Endothelial cell of umbilical vein (primary cell): ENCODE measurements around the gene SPCS1. TPM values are rescaled to one million over a fixed set of nuclear protein-coding genes. Genes with fewer than 3 reads are reported as not detected.

ENCODE experiments used
- BruUV-seq: library from RNA; stranded (reverse); fragments of 400-500 nt; replicated peaks from 2 replicates; lab custom pipeline; 2021; lab: Mats Ljungman, UMichigan
- CTCF ChIA-PET: fragments of 300-600, 350-600 bp; sonication (Branson Sonifier 250); formaldehyde crosslinking; loops from one replicate; lab custom pipeline; 2021; ENCODE audit warnings: antibody characterized with exemption, inconsistent platforms; lab: Charles Lee
- POLR2A ChIA-PET: fragments of 300-600, 350-600 bp; sonication (Branson Sonifier 250); formaldehyde crosslinking; loops from one replicate; lab custom pipeline; 2021; ENCODE audit warnings: antibody characterized with exemption, inconsistent platforms; lab: Charles Lee
- DNase-seq: peaks from one replicate; pipeline ENCODE4 v3.0.0-alpha.2; 2011; ENCODE audit warnings: low read depth, low spot score
- FAIRE-seq: peaks from 2 replicates; lab custom pipeline; 2011; peaks lifted over from hg19 to GRCh38; lab: Jason Lieb, UNC
- H2AFZ ChIP-seq: 2 replicates; pipeline ENCODE4 v1.6.0; 2012; ENCODE audit warnings: low read depth, low read length, control low read depth, inconsistent platforms
- H3K27ac ChIP-seq: 2 replicates; pipeline ENCODE4 v1.5.1; 2011; ENCODE audit warnings: low read depth, mild to moderate bottlenecking, control low read depth, low read length, moderate library complexity; ENCODE audit not compliant: insufficient read depth
- H3K27me3 ChIP-seq, 2 experiments: 2 replicates each; pipeline versions ENCODE4 v1.6.0 to v1.6.1; 2011; ENCODE audit warnings: low read length in 2 of 2, mixed read lengths in 1 of 2; ENCODE audit not compliant: control insufficient read depth in 2 of 2, insufficient read depth in 2 of 2
- H3K36me3 ChIP-seq, 2 experiments: 2 replicates in 1 of 2; 3 replicates in 1 of 2; pipeline ENCODE4 v1.5.1; 2011; ENCODE audit warnings: low read length in 2 of 2, mild to moderate bottlenecking in 1 of 2, moderate library complexity in 1 of 2; ENCODE audit not compliant: control insufficient read depth in 2 of 2, insufficient read depth in 2 of 2; ENCODE audit errors: extremely low read depth in 1 of 2
- H3K4me1 ChIP-seq: 3 replicates; pipeline ENCODE4 v1.5.1; 2011; ENCODE audit warnings: mild to moderate bottlenecking, low read length; ENCODE audit not compliant: control insufficient read depth, insufficient read depth; ENCODE audit errors: extremely low read depth
- H3K4me2 ChIP-seq: 2 replicates; pipeline ENCODE4 v1.6.1; 2011; ENCODE audit warnings: low read length, control low read depth, mixed read lengths; ENCODE audit not compliant: insufficient read depth
- H3K4me3 ChIP-seq, 3 experiments: fragments of 200-600 bp in 1 of 3; sonication (generic), shearing (Covaris generic) in 1 of 3; replicated peaks in 1 of 3; 2 replicates each; pipeline ENCODE4 v1.5.1; 2011 to 2016; ENCODE audit warnings: control low read depth in 3 of 3, low read length in 3 of 3, mild to moderate bottlenecking in 2 of 3, inconsistent platforms in 1 of 3, low read depth in 1 of 3, moderate library complexity in 1 of 3; ENCODE audit not compliant: insufficient read depth in 1 of 3
- H3K79me2 ChIP-seq: 2 replicates; pipeline ENCODE4 v1.6.0; 2012; ENCODE audit warnings: low read length, inconsistent platforms; ENCODE audit not compliant: control insufficient read depth, insufficient read depth
- H3K9ac ChIP-seq: replicated peaks from 2 replicates; pipeline ENCODE3; 2011; ENCODE audit warnings: low read length, control low read depth; ENCODE audit not compliant: insufficient read depth; ENCODE audit errors: extremely low read depth
- H3K9me1 ChIP-seq: replicated peaks from 3 replicates; pipeline ENCODE4 v1.6.0; 2011; ENCODE audit warnings: mild to moderate bottlenecking, low read length; ENCODE audit not compliant: control insufficient read depth, insufficient read depth; ENCODE audit errors: extremely low read depth
- H3K9me3 ChIP-seq: replicated peaks from 2 replicates; pipeline ENCODE4 v1.5.1; 2012; ENCODE audit warnings: low read length, inconsistent platforms; ENCODE audit not compliant: control insufficient read depth, insufficient read depth
- H4K20me1 ChIP-seq: replicated peaks from 2 replicates; pipeline ENCODE3; 2011; ENCODE audit warnings: mild to moderate bottlenecking, low read length; ENCODE audit not compliant: control insufficient read depth, insufficient read depth; ENCODE audit errors: extremely low read depth
- EZH2 ChIP-seq: IDR thresholded peaks from 2 replicates; pipeline ENCODE4 v1.6.1; 2012; ENCODE audit warnings: borderline replicate concordance, low read depth, mild to moderate bottlenecking, moderate library complexity, low read length, inconsistent platforms; ENCODE audit not compliant: severe bottlenecking
- FOS ChIP-seq: IDR thresholded peaks from 2 replicates; pipeline ENCODE4 v1.6.1; 2011; ENCODE audit warnings: mild to moderate bottlenecking, low read length, moderate library complexity, borderline replicate concordance; ENCODE audit not compliant: insufficient read depth
- GATA2 ChIP-seq: IDR thresholded peaks from 2 replicates; pipeline ENCODE4 v1.7.0; 2011; ENCODE audit warnings: low read depth, mild to moderate bottlenecking, moderate library complexity, mixed read lengths, low read length; ENCODE audit not compliant: insufficient read length, insufficient read depth
- JUN ChIP-seq: IDR thresholded peaks from 2 replicates; pipeline ENCODE4 v1.6.1; 2011; ENCODE audit warnings: borderline replicate concordance, low read depth; ENCODE audit not compliant: insufficient read length, insufficient read depth
- MAX ChIP-seq: IDR thresholded peaks from 2 replicates; pipeline ENCODE4 v1.6.1; 2011; ENCODE audit not compliant: insufficient read depth, insufficient read length
- MYC ChIP-seq: IDR thresholded peaks from one replicate; pipeline ENCODE4 v1.6.1; 2011; ENCODE audit warnings: mild to moderate bottlenecking, low read depth, low read length
- POLR2A ChIP-seq: IDR thresholded peaks from 2 replicates; pipeline ENCODE4 v1.6.1; 2012; ENCODE audit warnings: low read depth, mild to moderate bottlenecking, control low read depth, low read length
- POLR2AphosphoS5 ChIP-seq: IDR thresholded peaks from 2 replicates; pipeline ENCODE4 v1.6.1; 2012; ENCODE audit warnings: low read depth, mild to moderate bottlenecking, control low read depth, low read length, moderate library complexity; ENCODE audit not compliant: insufficient read depth
- dilution Hi-C: fragments of 300-500 bp; cut with MboI; formaldehyde crosslinking; loops from one replicate; pipeline ENCODE4 v1.15.0; 2019; ENCODE audit warnings: low sequenced_read_pairs; ENCODE audit not compliant: extremely low pct_ligation_motif_present
- intact Hi-C: fragments of 100-400 bp; cut with micrococcal nuclease; formaldehyde crosslinking; loops from one replicate; pipeline ENCODE4 v1.10.0; 2022
- polyA plus RNA-seq, 4 experiments: library from polyadenylated mRNA; depleted of rRNA in 3 of 4; stranded (reverse) in 3 of 4; unstranded in 1 of 4; fragments of >200 nt; gene quantifications; 2 replicates each; pipeline versions ENCODE4 v1.2.1 to v1.2.3, GENCODE V29; 2011 to 2012; ENCODE audit warnings: missing spikeins in 1 of 4
- total RNA-seq: library from RNA; stranded (reverse); gene quantifications from 2 replicates; pipeline ENCODE4 v1.2.3, GENCODE V29; 2021
- TF ChIP-seq, protein P1 (sequence below), 2 donors: IDR thresholded peaks; 1 replicate in 1 of 2; 2 replicates in 1 of 2; pipeline ENCODE4 v1.5.1; 2011; ENCODE audit warnings: low read length in 2 of 2, mild to moderate bottlenecking in 2 of 2, moderate library complexity in 2 of 2, control low read depth in 1 of 2, inconsistent platforms in 1 of 2, low read depth in 1 of 2; ENCODE audit not compliant: insufficient read depth in 1 of 2; ENCODE audit errors: extremely low read depth in 1 of 2

The SPCS1 gene
- total and polyA plus RNA-seq, 2 donors (not counting 3 experiments of a cell fraction or from before 2014, with no cell fraction given): 100 to 240 TPM

- POLR2A ChIA-PET: no interaction called here
- dilution Hi-C loops: no loop called here
- CTCF ChIA-PET: no interaction called here
- intact Hi-C loops: no loop called here
- Histone ChIP-seq H3K4me2 (no peak overlapping the region), H3K9ac (no peak overlapping the region), H2AFZ (no peak overlapping the region), H4K20me1 (no peaks in the 10 kb centered on the region), H3K27ac (no peak overlapping the region), H3K4me3 (no peak overlapping the region), H3K9me3 (no peaks in the 10 kb centered on the region), H3K27me3 (no peaks in the 10 kb centered on the region), H3K9me1 (no peaks in the 10 kb centered on the region), H3K4me1 (no peaks in the 10 kb centered on the region), H3K79me2 (peaks cover 19% of the 10 kb centered on the region), H3K36me3 (peaks cover 29 to 41% of the 10 kb centered on the region in 2 experiments)
- DNase-seq (no peak), FAIRE-seq (no peak)
- TF ChIP-seq, protein P1, sequence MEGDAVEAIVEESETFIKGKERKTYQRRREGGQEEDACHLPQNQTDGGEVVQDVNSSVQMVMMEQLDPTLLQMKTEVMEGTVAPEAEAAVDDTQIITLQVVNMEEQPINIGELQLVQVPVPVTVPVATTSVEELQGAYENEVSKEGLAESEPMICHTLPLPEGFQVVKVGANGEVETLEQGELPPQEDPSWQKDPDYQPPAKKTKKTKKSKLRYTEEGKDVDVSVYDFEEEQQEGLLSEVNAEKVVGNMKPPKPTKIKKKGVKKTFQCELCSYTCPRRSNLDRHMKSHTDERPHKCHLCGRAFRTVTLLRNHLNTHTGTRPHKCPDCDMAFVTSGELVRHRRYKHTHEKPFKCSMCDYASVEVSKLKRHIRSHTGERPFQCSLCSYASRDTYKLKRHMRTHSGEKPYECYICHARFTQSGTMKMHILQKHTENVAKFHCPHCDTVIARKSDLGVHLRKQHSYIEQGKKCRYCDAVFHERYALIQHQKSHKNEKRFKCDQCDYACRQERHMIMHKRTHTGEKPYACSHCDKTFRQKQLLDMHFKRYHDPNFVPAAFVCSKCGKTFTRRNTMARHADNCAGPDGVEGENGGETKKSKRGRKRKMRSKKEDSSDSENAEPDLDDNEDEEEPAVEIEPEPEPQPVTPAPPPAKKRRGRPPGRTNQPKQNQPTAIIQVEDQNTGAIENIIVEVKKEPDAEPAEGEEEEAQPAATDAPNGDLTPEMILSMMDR (IDR thresholded peaks at IDR 0.05; ENCODE audit: extremely low read depth in 1 of 2, insufficient read depth in 1 of 2, low read depth in 1 of 2, low read length in 2 of 2): no peak
- no peak for TF ChIP-seq POLR2AphosphoS5
- TF ChIP-seq MAX: no peak
- no peak for TF ChIP-seq MYC
- TF ChIP-seq GATA2: no peak
- no peak for TF ChIP-seq POLR2A
- TF ChIP-seq EZH2: no peak
- no peak for TF ChIP-seq JUN
- no peak for TF ChIP-seq FOS
- no TSS peak for BruUV-seq
These were observed 8.3 kb upstream of the SPCS1 start for GRCh38 chr3:52697632-52697965.
